Osteoblast (primary cell): ENCODE results near the gene SLC25A51. TPM values are rescaled to one million over a fixed set of nuclear protein-coding genes. Genes with fewer than 3 reads are reported as not detected.

Source experiments
- DNase-seq: peaks from one replicate; pipeline ENCODE4 v3.0.0; 2011; ENCODE audit warnings: low spot score, mixed read lengths; ENCODE audit not compliant: insufficient read length; ENCODE audit errors: missing footprints
- H2AFZ ChIP-seq: 2 replicates; pipeline ENCODE4 v1.6.0; 2011; ENCODE audit warnings: mild to moderate bottlenecking, low read length
- H3K27ac ChIP-seq: 2 replicates; pipeline ENCODE4 v1.5.1; 2011; ENCODE audit warnings: mild to moderate bottlenecking, low read depth, low read length, moderate library complexity
- H3K27me3 ChIP-seq: 2 replicates; pipeline ENCODE4 v1.6.0; 2012; ENCODE audit warnings: mild to moderate bottlenecking, control low read depth, inconsistent platforms, low read length, moderate library complexity; ENCODE audit not compliant: insufficient read depth
- H3K36me3 ChIP-seq: 2 replicates; pipeline ENCODE4 v1.5.1; 2011; ENCODE audit warnings: mild to moderate bottlenecking, low read length, control low read depth, moderate library complexity; ENCODE audit not compliant: insufficient read depth
- H3K4me1 ChIP-seq: 2 replicates; pipeline ENCODE4 v1.5.1; 2011; ENCODE audit warnings: mild to moderate bottlenecking, low read length, control low read depth, moderate library complexity; ENCODE audit not compliant: insufficient read depth
- H3K4me2 ChIP-seq: 2 replicates; pipeline ENCODE4 v1.6.0; 2011; ENCODE audit warnings: mild to moderate bottlenecking, low read length; ENCODE audit not compliant: insufficient read depth
- H3K4me3 ChIP-seq: fragments of 200-600 bp; sonication (generic); 3 replicates; pipeline ENCODE4 v1.5.1; 2012; ENCODE audit warnings: mild to moderate bottlenecking, low read length, inconsistent platforms; ENCODE audit not compliant: insufficient read depth
- H3K79me2 ChIP-seq: 2 replicates; pipeline ENCODE4 v1.6.0; 2012; ENCODE audit warnings: mild to moderate bottlenecking, low read length, control low read depth, inconsistent platforms; ENCODE audit not compliant: insufficient read depth
- H3K9me3 ChIP-seq: 2 replicates; pipeline ENCODE4 v1.5.1; 2011; ENCODE audit warnings: low read depth, low read length, control low read depth
- H4K20me1 ChIP-seq: 2 replicates; pipeline ENCODE4 v1.6.0; 2012; ENCODE audit warnings: mild to moderate bottlenecking, low read length, control low read depth; ENCODE audit not compliant: insufficient read depth
- CTCF ChIP-seq: IDR thresholded peaks from 2 replicates; pipeline ENCODE4 v1.5.1; 2011; ENCODE audit warnings: mild to moderate bottlenecking, low read depth, low read length, moderate library complexity; ENCODE audit errors: extremely low read depth
- total RNA-seq: library from RNA; depleted of rRNA; stranded (reverse); fragments of >200 nt; gene quantifications from 2 replicates; pipeline ENCODE4 v1.2.3, GENCODE V29; 2012

The SLC25A51 gene
- total RNA-seq, 1 donor, result 119 TPM

DNA sequence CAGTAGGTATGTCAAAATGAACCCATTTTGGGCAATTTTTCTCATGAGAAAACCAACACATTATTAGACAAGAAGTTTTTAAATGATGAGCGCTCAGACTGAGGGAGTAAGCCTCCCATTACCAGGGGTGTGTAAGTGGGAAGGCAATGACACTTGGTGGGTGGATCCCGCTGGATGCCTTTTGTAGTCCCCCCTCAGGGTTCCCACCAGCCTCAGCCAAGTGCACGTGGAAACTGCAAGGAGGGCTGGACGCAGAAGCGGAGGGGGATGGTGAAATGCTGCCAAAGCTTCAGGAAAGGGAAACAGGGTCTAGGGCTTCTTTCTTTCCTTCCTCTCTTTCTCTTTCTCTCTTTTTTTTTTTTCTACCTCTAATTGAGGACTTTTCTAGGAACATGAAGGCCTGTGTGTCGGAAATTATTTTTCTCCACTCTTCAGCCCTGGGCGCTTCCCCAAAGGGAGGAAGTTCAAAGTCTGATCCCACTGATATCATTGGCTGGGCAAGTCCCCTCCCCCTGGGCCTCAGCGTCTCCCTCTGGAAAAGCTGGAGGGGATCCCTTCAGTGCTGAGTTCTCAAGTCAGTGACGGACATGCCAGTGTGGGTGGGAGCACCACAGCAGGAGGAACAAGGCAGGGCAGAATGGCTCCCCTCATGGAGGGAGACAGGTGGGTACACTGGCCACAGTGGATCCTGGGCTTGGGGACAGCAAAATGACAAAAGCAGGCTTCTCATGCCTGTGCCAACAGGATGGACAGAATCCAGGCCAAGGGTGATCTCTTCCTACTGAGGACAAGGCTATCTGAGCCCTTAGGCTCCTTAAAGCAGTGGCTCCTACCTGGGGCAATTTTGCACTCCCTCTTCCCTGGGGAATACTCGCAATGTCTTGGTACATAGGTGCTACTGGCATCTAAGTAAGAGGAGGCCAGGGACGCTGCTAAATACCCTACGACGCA, 23.9 kb upstream of the SLC25A51 start:
- peaks cover 14% of the 10 kb centered on the region for H3K4me1 ChIP-seq
- H3K4me2 ChIP-seq, result no peak overlapping the region
- H4K20me1 ChIP-seq, result peaks cover 27% of the 10 kb centered on the region
- no peak for TF ChIP-seq CTCF
- H3K27ac ChIP-seq, result no peak overlapping the region
- no peak overlapping the region for H2AFZ ChIP-seq
- no peaks in the 10 kb centered on the region for H3K27me3 ChIP-seq
- no peak overlapping the region for H3K4me3 ChIP-seq
- DNase-seq, result peak; percentile 3
- peaks cover 23% of the 10 kb centered on the region for H3K79me2 ChIP-seq
- H3K36me3 ChIP-seq, result no peaks in the 10 kb centered on the region
- no peaks in the 10 kb centered on the region for H3K9me3 ChIP-seq

DNA sequence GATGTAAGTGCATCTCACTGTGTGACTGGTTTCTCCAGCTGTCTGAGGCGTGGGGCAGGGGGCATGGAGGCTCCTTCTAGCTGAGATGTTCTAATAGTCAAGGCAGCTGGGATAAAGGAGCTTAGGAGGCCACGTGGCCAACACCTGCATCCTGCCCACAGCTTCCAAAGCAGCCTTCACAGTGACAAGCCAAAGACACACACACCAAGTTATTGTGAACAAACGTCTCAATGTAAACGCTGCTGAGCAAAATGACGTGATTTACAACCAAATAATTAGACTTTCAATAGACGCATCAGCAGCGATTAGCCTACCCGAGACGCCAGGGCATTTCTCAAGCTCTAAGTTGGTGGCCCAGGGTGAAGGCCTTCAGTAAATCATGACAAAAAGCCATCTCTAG, 23.2 kb upstream of the SLC25A51 start:
- Histone ChIP-seq H3K4me1 (peaks cover 14% of the 10 kb centered on the region), H3K4me2 (no peak overlapping the region), H3K27ac (no peak overlapping the region), H4K20me1 (peaks cover 27% of the 10 kb centered on the region), H3K9me3 (no peaks in the 10 kb centered on the region), H3K27me3 (no peaks in the 10 kb centered on the region), H3K4me3 (no peak overlapping the region), H2AFZ (no peak overlapping the region), H3K36me3 (no peaks in the 10 kb centered on the region), H3K79me2 (peaks cover 23% of the 10 kb centered on the region)
- TF ChIP-seq CTCF, result no peak
- peak; percentile 73 for DNase-seq

DNA sequence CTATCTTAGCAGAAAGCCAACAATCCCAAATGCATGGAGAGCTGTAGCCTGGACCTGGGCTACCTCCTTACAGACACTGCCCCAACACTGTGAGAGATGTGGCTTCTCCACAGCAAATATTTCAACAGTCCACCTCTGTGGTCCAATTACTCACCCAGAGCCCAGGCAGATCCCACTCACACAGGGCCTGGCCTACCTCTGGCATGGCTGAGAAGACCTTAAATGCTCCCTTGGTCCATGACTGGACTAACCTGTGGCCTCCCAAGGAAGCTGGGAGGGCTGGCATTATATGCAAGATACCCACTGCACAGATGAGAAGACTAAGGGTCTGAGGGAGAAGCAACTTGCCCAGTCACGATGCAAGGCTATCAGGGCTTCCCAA, 22.8 kb upstream of the SLC25A51 start:
- H2AFZ ChIP-seq, result no peak overlapping the region
- H3K4me2 ChIP-seq, result no peak overlapping the region
- H3K27ac ChIP-seq, result no peak overlapping the region
- H3K27me3 ChIP-seq, result no peaks in the 10 kb centered on the region
- peaks cover 14% of the 10 kb centered on the region for H3K4me1 ChIP-seq
- peaks cover 27% of the 10 kb centered on the region for H4K20me1 ChIP-seq
- no peak for TF ChIP-seq CTCF
- H3K9me3 ChIP-seq, result no peaks in the 10 kb centered on the region
- H3K79me2 ChIP-seq, result peaks cover 23% of the 10 kb centered on the region
- H3K36me3 ChIP-seq, result no peaks in the 10 kb centered on the region
- H3K4me3 ChIP-seq, result no peak overlapping the region
- no peak for DNase-seq
